GM18499 (cell line): Measurements from ENCODE around the gene RAB6C.
"Not testable (repeated sequence)": the region's sequence is repeated elsewhere in the genome, so short reads cannot be mapped to it uniquely, and the experiment has no call there.

ENCODE experiments used
- ATAC-seq: cut with Tn5 transposase; IDR thresholded peaks from one replicate; pipeline ENCODE4 v1.9.1; 2021; ENCODE audit warnings: moderate number of reproducible peaks; ENCODE audit not compliant: insufficient read depth, unreplicated experiment

Gene RAB6C

GRCh38 chr2:129979629-129980155, at the start of gene RAB6C:
Gene RAB6C, plus strand, starts transcription at chr2:129979666. Its CDS starts 450 bp downstream, at chr2:129980116.
- ATAC-seq, result not testable (repeated sequence)

DNA sequence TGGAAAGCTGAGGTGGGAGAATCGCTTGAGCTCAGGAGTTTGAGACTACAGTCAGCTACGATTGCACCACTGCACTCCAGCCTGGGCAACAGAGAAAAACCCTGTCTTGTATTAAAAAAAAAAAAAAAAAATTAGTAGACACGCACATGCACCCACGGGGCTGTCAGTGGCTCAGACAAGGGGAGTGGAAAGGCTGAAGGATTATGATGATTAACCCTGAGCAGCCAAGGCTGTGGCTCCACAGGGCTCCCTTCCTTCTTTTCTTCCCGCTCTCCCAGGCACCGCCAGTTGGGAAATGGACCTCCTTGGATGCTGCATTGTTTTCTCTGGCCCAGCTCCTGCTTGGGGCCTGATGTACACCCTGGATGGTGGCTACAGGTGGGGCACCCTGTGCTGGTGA, 49.0 kb upstream of the RAB6C start:
- ATAC-seq, result no peak

DNA sequence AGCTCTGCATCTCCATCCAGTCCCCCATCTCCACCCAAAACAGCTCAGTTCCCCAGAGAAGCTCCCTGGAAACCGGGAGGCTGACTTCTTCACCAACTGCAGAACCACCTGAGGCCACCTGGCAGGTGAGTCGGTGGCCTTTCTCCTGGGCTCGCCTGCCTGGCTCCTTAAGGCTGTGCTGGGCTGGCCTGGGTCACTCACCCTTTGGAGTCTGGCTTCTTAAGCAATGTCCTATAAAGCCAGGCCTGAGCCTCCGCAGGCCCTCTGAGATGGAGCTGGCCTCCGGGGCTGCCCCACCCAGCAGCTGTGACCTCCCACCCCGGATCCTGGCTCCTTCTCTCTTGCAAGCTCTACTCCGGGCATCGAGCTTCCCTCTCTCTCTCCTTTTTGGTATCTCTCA, 46.1 kb upstream of the RAB6C start:
- ATAC-seq, result not testable (repeated sequence)

- no peak for ATAC-seq
Observed at GRCh38 chr2:129934044-129934822, 45.2 kb upstream of the RAB6C start.

DNA sequence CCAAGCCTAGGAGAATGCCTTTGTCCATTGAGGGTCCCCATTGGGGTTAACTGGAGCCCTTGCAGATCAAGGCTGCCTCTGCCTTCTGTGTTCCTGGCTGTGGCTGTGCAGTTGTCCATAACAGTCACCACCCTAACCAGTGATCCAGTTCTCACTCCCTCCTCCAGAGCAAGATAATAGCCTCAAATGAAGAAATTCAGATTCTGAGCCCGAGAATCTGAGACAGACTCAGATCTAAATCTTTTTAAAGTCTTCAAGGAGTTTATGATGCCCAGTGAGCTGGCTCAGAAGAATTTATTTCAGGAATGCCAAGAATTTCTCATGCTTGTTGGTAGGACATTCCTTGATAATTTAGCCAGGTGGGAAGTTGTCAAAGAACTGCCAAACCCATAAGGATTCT, 44.3 kb upstream of the RAB6C start:
- no peak for ATAC-seq

- no peak for ATAC-seq
Observed at GRCh38 chr2:129936334-129936934, 43.0 kb upstream of the RAB6C start.

- ATAC-seq, result not testable (repeated sequence)
Observed at GRCh38 chr2:129938850-129939471, 40.5 kb upstream of the RAB6C start.

- ATAC-seq, result not testable (repeated sequence)
Observed at GRCh38 chr2:129943456-129943855, 36.0 kb upstream of the RAB6C start.

- no peak for ATAC-seq
Observed at GRCh38 chr2:129945557-129945956, 33.9 kb upstream of the RAB6C start.

DNA sequence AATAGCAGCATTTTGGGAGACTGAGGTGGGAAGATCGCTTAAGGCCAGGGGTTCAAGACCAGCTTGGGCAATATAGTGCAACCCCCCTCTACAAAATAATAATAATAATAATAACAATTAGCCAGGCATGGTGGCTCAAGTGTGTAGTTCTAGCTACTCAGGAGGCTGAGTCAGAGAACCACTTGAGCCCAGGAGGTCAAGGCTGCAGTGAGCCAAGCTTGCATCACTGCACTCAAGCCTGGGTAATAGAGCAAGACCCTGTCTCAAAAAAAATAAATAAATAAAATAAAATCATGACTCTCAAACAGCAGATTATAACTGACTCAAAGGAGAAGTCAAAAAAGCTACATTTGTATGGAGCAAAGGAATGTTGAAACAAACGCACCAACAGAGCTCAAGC, 31.8 kb upstream of the RAB6C start:
- not testable (repeated sequence) for ATAC-seq

- not testable (repeated sequence) for ATAC-seq
Observed at GRCh38 chr2:129956171-129956570, 23.3 kb upstream of the RAB6C start.

- ATAC-seq, result no peak
Observed at GRCh38 chr2:129957891-129958290, 21.6 kb upstream of the RAB6C start.

DNA sequence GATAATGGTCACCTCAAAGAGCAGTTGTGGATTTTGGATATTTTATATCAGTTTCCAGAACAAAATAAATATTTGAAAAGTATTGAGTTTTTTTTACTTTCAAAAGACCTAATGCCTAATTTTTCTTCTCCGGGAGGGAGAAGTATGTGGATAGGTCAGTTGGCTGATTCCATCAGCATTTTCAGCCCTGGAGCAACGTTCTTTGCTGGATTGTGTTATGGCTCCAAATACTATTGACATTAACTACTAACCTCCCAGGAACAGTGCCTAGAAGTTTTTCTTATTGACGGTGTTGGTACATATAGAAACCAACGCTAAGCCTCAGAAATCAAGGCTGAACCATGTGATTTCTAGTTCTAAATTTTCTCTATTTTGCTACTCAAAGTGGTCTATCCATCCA, 20.7 kb upstream of the RAB6C start:
- ATAC-seq, result not testable (repeated sequence)

GRCh38 chr2:129968605-129969004, 10.9 kb upstream of the RAB6C start:
- ATAC-seq, result not testable (repeated sequence)

DNA sequence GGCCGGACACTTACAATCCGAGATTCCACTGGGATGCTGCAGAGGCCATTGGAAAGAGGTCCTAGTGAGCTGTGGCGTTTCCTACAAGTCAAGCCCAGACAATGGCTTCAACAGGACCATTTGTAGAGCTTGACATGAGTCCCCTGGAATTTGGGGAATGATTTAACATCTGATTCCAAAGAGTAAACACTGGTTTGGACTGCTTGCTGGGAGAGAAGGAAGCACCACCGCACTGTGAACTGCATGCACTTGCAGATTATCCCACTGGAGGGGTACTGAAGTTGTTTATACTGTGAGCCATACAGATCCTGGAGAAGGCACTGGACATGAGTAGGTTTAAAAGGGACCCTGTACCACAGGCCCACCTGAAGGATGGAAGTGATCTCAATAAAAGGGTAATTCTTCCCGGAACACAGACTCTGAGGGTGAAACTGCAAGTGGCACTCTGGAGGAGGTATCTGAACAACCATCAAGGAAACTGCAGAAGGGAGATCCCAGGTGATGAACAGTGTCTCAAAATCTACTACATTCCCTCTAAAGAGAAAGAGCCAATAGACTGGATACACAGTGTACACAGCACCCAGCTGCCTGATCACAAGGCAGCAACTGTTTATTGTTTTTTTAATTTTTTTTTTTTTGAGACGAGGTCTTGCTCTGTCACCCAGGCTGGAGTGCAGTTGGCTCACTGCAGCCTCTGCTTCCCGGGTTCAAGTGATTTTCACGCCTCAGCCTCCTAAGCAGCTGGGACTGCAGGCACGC, 4.3 kb upstream of the RAB6C start:
- no peak for ATAC-seq

GRCh38 chr2:129976969-129977368, 2.5 kb upstream of the RAB6C start:
- ATAC-seq, result not testable (repeated sequence)

DNA sequence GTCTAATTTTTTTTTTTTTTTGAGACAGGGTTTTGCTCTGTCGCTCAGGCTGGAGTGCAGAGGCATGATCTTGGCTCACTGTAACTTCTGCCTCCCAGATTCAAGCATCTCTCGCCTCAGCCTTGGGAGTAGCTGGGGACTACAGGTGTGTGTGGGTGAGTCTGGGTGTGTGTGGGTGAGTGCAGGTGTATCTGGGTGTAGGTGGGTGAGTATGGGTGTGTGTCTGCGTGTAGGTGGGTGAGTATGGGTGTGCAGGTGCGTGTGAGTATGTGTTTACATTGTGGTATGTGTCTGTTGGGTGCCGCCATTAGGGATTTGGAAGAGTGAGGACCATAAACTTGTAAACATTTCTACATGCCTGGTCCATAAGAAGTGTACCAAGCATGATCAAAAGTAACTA, 1.5 kb upstream of the RAB6C start:
- no peak for ATAC-seq

- ATAC-seq, result not testable (repeated sequence)
Observed at GRCh38 chr2:129980246-129980645, 780 bp downstream of the RAB6C start.

DNA sequence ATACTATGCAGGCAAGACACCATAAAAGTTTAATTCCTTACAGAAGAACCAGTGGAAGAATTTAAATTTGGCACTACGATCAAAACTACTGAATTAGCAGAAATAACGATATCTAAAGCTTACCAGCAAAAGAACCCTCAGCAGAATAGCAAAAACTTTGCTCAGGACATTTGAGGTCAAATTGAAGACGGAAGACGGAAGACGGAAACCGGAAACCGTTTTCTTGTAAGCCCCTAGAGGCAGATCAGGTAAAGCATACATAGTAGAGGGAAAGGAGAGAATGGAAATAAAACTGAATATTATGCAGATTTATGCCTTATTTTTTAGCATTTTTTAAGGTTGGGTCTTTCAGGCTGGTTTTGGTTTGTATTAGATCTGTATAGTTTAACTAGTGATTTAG, 2.2 kb downstream of the RAB6C start:
- not testable (repeated sequence) for ATAC-seq

DNA sequence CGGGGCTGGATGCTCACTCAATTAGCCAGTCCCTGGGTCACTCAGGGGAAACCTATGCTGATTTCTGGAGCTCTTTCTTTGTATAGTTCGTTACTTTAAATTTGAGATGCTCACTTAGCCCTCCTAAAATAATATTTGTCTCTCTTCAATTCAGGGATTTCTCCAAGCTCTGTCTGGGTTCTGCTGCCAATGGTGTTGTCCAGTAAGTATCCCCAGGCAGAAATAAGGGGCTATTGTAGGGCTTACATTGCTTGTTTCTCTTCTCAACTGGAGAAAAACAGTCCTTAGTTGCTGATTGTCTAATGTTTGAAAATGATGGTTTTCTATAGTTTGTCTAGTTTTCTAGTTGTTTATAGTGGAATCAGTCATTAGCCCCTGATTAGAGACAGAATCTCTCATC, 5.0 kb downstream of the RAB6C start:
- ATAC-seq, result no peak
